Mammary epithelial cell (primary cell): Measurements from ENCODE around the gene ISLR2.

Experiments
- CTCF ChIP-seq, 2 donors: IDR thresholded peaks in 1 of 2; conservative IDR thresholded peaks in 1 of 2; 2 replicates each; pipeline ENCODE4 v1.5.1; 2011 to 2012; ENCODE audit warnings: inconsistent platforms in 2 of 2, low read length in 2 of 2, mild to moderate bottlenecking in 2 of 2, control low read depth in 1 of 2, low read depth in 1 of 2; ENCODE audit not compliant: insufficient read depth in 1 of 2; ENCODE audit errors: extremely low read depth in 1 of 2
- EZH2 ChIP-seq: IDR thresholded peaks from 2 replicates; pipeline ENCODE4 v1.6.1; 2012; ENCODE audit warnings: low read length, inconsistent platforms, borderline replicate concordance

- TF ChIP-seq CTCF (conservative IDR thresholded peaks at IDR 0.05 in 1 of 2, IDR thresholded peaks at IDR 0.05 in 1 of 2; ENCODE audit: extremely low read depth in 1 of 2, insufficient read depth in 1 of 2, low read depth in 1 of 2, low read length in 2 of 2) (no peak), EZH2 (no peak)
Observed at GRCh38 chr15:74172701-74173379, 42.5 kb downstream of the ISLR2 start.
